CD4-positive, alpha-beta T cell treated with Interleukin-10 for 1 hour (primary cell): ENCODE measurements around the gene DLX4.
A peak's percentile ranks its signal among the peaks of the same experiment; 100 is the strongest.

Experiments
- DNase-seq: peaks from one replicate; pipeline ENCODE4 v3.0.0-alpha.2; 2020

Gene DLX4

DNA sequence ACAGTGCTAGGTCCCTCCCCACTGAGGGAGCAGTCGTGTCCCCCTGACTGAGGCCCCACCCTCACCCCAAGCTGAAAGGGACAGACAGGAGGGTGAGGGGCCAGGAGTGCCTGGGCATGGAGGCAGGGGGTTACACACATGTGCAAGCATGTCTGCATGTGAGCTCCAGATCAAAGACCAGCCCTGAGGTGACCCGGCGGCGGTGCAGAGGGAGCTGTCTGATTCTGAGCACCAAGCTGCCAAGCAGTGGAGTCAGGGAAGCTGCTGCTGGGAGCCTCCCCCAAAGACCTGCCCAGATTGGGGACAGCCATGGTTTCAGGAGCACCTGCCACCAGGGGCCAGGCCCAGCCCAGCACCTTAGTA is 20.5 kb downstream of the DLX4 start:
- no peak for DNase-seq

DNA sequence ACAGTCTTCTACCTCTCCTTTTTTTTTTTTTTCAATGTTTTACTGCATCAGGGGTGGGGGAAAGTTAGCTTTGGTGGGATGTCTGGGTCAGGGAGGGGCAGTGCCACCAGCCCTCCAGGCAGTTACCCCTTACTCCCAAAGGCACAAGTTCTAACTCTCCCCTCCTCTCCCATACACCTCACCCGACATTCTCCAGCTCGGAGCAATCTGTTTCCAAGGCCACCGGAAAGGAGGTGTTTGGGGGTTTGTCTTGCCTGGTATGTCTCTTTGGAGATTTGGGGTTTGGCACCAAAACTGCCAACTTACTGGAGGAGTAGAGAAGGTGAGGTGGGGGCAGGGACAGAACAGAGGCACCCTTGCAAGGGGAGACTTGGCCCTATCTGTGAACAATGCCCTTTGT is 21.3 kb downstream of the DLX4 start:
- no peak for DNase-seq

DNA sequence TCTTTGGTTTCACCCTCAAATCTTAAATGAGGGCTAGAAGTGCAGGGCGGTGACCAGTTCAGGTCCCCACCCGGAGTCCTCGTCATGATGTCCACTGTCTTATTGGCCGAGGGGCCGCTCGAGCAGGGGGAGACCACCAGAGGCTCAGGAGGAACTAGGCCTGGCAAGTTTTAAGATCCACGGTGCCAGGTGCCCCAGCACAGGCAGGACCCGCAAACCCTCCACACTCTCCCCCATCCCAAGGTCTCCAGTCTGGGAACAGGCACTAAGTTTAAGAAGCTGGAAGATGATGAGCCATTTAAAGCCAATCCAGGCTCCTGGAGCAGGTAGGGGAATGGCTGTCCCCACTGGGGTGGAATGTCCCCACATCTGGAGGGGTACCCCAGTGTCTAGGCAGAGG is 21.9 kb downstream of the DLX4 start:
- DNase-seq = no peak

DNA sequence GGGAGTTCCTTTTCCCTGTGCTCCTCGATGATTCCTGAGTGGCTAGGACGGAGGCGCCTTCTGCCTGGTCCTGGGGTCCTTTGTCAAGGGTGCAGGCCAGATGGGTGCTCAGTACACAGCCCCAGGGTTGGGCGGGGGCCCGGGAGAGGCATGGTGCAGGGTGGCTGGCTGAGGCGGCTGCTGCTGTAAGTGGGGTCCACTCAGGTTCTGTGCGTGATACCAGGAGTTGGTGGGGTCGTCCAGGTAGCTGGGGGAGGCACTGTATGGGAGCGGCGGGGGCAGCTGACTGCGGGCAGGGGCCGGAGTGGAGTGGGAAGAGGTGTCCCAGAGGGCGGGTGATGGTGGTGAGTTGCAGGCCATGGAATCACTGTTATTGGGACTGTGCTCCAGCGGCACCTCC is 22.4 kb downstream of the DLX4 start:
- no peak for DNase-seq

DNA sequence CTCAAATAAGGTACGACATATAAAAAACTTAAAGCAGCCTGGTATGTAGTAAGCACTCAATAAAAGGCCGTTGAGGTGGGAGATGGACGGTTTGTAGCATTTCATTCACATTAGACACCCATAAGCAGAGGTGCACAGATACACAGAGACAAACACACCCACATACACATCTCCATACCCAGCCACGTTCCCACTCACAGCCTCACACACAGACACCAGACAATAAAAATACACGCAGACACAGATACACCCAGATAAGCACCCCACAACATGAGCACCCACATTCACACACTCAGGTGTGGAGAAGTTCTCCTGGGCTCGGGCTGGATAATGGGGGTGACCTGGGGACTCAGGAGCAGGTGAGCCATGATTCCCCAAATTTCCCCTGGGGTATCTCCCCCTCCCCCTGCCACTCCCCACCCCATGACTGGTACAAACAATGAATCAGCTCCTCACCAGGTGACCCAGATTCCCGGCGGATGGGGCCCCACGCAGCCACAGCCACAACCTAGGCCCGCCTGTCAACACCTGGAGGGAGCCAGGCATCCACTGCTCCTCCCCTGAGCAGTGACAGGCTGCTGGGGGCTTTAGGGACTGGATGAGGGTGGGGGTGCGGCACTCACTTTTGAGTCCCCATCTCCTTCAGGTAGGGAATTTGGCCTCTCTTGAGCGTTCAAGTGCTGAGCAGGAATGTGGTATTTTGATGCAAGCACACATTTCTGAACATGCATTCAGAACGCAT is 23.4 kb downstream of the DLX4 start:
- no peak for DNase-seq

DNA sequence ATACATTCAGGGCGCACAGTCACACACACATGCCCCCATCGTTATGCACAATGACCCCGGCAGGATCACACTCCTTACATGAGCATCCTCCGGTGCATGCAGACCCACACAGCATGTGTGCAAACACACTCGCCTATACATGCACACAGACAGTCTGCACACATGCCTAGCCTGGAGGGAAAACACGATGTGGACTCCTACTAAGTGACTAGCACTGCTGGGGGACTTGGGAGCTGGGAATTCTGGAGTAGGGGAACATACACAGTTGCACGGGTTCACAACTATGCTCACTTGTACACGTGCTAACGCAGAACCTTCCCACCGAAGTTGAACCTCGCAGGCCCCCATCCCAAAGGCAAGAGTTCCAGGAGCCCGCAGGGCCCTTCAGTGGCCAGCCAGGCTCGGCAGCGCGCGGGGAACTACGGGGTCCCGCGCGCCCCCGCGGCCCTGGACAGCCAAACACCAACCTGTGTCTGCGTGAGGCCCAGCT is 24.0 kb downstream of the DLX4 start:
- no peak for DNase-seq

DNA sequence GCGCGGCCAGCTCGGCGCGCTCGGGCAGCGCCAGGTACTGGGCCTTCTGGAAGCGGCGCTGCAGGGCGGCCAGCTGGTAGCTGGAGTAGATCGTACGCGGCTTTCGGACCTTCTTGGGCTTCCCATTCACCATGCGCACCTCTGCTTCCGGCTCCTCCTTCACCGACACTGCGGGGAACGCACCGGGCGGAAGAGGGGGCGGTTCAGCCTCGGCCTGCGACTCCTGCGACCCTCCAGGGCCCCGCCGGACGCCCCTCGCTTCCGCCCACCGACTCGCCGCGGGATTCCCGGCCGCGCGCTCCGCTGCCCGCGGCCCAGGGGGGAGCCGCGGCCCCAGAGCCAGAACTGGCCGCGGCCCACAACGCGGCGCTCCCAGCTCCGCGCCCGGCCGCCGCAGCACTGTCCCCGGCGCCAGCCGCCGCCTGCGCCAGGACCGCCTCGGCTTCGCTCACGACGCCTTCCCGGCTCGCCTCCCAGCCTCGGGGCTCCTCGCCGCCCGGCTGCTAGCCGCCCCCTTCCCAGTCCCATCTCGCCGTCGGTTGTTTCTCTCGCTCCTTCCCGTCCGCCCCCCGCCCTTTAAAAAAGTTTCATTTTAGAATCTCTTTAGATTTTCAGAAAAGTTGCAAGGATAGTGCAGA is 24.6 kb downstream of the DLX4 start:
- DNase-seq = no peak

DNA sequence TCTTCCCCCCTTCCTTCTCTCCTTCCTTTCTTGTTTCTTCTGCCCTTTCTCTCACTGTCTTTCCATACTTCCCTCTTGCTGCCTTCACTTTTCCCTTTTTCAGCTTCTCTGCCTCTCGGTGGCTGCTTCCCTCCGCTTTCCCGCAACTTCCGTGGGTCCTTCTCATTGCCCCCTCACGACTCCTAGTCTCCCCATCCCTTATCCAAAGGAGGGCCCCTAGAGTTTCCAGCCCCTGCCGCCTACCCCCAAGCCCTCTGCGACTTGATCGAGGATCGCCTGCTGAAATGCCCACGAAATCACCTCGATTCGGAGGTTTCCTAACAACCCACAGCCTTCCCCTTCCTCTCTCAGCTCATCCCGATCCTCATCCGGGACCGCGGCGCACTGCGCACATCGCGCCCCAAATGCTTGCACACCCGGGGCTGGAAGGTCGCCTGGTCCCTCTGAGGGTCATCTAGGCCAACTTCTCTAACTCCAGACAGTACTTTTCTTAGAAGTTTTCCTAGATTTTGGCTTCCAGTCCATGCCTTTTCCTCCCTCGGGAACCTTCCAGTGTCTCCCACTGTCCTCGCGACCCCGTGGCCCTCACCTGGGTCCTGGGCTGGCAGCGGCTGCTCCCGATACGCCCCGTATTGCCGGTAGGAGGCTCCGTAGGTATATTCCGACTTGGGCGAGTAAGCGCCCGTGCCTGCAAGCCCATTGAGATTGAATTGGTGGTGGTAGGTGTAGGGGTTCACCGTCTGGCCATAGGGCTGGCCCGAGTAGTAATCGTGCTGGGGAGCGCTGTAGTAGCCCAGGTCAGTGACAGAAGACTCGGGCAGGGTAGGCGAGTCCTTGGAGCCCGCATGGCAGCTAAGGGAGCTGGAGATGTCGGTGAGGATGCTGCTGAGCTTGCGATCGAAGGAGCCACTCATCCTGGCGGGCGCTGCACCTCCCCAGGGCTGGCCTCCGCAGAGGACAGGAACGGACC is 25.4 kb downstream of the DLX4 start:
- DNase-seq = no peak

DNA sequence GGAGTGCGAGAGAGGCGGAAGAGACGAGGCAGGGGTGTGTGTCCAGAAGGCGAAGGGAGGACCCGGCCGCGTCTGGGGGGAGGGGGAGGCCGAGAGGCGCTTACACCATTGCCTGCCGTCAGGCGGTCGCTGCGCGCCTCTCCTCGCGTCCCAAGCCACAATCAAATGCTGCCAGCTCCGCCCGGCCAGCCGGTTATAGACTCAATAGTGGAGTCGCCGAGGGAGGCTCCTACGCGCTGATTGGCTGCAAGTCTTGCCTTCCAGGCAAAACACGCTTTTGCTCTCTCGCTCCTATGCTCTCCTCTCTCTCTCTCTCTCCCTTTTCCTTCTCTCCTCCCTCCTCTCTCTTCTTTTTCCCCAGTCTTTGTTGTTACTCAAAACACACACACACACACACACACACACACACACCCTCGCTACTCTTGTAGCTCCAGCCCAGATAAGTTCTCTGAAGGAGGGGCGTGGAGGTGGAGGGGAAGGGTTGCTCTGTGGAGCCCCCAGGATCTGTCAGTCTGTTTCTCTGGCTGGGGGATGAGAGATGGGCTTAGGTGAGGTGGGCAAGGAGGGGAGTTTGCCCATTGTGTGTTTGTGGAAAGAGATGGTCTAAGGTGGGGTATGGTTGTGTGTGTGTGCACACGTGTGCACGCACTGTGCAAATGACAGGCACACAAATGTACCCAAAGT is 26.2 kb downstream of the DLX4 start, which contains the start of gene DLX3:
Gene DLX3, minus strand, starts transcription at position 170 of the 684 bp plus-strand sequence. CDS start 226 bp downstream, outside the sequence.
- DNase-seq = no peak

DNA sequence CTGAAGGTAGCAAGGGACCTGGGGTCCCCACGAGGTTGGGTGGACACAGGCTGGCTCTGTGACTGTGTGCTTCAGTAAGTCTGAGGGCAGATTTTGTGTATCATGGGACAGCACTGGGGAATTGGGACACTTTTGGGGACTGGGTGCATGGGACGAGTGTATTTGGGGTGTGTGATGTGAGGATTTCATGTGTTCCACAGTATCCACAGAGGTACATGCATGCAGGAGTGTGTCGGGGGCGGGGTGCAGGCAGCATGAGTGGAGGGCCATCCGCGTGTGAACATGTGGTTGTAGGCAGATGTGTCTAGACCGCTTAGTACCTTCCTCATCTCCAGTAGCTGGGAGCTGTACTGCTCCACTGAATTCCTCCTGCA is 27.1 kb downstream of the DLX4 start:
- DNase-seq = no peak

DNA sequence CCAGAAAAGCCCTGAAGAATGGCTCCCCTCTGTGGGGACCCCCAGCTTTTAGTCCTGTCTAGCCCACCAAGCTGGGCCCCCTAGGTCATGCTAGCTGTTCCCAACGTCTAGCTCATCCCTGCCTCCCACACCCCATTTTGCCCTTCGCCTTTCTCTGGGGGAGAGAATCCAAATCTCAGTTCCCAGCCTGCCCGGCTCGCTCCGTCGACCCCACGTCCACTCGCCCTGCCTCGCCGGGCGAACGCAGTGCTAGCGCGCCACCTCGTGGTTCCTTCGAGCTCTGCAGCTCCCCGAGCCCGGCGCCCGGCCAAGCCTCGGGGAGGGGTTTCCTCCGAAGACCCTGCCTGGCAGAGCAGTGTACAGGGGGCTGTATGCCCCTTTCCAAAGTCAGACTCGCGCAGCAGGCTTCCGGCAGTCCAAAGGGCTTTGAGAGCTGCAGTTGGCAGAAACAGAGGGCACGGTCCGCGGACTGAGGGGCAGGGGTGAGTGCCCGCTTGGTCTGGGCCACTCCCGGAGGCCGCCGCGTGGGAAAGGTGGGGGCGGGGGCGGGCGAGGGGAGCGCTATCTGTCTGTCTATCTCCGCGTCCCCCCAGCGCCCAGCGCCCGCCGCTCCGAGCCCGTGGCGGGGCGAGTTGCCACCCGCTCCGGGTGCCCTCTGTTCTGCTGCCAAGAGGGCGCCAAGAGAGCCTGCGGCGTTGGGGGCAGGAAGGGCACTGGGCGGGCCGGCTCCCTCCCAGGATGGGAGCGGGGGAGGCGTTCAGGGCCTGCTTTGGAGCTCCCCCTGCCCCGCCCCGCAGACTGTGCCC is 27.7 kb downstream of the DLX4 start:
- DNase-seq = peak; percentile 71

DNA sequence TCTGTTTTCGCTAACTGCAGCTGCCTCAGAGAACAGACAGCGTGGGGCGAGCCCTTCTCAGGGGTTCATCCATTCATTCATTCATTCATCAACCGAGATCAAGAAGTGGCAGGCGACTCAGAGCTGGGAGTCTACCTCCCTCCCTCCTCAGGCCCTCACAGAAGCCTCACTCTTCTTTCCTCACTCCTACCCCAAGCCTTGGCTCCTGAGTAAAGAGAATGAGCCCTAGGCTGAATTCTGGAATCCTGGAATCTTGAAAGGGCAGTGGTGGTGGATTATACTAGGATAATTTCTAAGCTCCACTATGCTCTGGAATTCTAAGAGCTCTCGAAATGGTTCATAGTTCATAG is 28.3 kb downstream of the DLX4 start:
- DNase-seq = no peak

DNA sequence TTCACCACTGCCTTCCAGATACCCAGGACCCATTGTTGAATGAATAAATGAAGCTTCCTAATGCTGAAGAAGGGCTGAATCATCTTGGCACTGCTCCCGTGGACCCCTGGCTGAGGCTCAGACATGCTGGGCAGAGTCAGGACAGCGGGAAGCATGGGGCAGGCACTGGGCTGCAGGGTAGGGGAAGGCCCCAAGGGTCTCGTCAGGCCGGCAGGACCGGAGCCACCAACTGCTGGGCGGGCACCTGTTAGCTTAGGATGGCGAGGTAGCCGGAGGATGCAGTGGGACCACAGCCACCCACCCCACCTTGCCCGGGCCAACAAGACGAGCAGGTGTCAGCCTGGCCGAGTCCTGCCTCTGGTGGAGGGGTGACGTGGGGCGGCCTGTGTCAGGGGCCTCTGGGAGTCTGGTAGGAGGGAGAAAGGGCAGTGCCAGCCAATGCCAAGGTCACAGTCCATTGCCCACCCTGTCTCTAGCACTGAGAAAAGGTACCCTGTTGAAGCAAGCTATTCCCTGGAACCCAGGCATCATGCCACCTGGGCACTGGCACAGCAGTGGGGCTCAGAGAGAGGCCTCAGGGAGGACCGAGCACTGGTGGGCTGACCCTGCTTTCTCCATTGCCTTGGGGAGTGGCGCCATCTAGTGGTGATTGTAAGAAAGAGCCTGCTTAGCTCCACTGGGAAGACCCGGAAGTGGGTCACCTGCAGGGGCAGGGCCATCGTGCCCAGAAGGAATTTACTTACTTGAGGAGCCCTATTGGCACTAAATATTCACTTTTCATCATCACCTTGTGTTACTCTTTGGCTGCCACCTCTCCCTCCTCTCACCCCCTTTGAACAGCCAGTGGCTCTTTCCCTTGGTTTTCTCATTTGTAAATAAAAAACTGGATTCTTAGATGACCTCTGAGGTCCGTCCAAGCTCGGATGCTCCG is 29.0 kb downstream of the DLX4 start:
- peak; percentile 88 for DNase-seq

DNA sequence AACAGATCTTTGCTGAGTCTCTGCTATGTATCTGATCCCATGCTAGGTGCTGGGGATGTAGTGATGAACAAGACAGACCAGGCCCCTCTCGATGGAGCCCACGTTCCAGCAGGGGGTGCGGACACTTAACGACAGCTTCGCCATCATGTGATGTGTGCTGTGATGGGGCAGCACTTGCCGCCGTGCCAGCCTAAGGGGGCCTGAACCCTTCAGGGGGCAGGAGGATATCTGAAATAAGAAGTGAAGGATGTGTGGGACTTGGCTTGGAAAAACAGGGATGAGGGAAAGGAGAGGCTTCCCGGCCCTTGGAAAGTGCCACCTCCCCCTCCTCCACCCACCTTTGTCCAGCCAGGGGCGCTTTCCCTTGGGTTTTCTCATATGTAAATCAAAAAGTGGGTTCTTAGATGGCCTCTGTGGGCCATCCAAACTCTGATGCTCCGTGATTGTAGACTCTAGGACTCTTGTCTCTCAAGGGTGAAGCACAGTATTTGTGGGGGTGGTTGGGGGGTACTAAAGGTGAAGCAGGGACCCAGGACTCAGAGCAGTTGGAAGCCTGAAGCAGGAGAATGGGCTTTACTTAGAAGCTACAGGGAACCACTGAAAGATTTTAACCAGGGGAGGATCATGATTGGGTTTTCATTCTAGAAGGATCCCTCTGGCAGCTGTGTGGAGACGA is 30.0 kb downstream of the DLX4 start:
- DNase-seq = no peak

DNA sequence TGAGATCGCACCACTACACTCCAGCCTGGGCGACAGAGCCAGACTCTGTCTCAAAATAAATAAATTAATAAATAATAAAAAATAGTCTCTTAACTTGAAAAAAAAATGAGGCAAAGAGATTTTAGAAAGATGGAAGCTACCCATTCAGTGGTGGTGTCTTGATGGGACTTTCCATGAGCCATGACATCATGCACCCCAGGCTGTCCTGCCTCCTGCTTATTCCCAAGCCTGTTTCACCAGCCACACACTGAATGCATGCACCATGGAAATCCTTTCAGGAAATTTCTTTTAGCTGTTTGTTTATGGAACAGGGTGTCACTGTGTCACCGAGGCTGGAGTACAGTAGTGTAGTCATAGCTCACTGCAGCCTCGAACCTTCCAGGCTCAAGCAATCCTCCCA is 34.9 kb downstream of the DLX4 start:
- DNase-seq = no peak

DNA sequence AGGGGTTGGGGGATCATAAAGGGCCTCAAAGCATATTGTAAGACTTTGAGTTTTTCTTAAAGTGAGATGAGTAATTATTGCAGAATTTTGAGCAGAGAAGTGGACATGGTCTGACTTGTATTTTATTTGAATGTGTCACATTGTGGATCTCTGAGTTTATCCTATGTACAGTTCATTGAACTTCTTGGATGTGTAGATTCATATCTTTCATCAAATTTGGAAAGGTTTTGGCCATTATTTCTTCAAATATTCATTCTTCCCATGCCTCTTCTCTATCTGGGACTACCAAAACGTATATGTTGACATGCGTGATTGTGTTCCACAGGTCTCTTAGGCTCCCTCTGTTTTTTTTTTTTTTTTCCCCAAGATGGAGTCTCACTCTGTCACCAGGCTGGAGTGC is 40.3 kb downstream of the DLX4 start:
- no peak for DNase-seq

DNA sequence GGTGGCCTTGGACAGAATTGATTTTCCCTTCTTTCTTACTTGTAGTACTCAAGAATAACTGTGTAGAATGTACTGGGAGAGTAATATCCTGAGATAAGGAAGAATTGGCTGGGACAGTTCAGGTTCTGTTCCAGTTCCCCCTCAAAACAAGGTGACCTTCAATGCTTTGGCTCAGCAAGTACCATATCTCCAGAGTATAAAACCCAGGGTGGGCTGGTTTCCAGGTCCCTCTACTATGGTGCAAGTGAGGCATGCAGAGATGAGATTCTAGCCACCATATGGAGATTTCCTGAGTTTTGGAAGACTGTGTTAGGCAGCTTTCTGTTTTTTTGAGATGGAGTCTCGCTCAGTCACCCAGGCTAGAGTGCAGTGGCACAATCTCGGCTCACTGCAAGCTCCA is 44.1 kb downstream of the DLX4 start:
- no peak for DNase-seq

DNA sequence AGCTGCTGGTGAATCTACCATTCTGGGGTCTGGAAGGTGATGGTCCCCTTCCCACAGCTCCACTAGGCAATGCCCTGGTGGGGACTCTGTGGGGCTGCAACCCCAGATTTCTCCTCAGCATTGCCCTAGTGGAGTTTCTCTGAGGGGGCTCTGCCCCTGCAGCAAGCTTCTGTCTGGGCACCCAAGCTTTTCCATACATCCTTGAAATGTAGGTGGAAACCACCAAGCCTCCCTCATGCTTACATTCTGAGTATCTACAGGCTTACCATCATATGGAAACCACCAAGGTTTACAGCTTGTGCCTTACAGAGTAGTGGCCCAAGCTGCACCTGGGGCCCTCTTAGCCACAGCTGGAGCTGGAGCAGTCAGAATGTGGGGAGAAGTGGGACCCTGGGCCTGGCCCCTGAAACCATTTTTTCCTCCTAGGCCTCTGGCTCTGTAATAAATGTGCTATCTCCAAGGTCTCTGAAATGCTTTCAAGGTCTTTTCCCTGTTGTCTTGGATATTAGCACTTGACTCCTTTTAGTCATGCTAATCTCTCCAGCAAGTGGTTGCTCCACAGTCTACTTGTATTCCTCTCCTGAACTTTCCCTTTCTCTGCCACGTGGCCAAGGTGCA is 45.6 kb downstream of the DLX4 start:
- DNase-seq = no peak

DNA sequence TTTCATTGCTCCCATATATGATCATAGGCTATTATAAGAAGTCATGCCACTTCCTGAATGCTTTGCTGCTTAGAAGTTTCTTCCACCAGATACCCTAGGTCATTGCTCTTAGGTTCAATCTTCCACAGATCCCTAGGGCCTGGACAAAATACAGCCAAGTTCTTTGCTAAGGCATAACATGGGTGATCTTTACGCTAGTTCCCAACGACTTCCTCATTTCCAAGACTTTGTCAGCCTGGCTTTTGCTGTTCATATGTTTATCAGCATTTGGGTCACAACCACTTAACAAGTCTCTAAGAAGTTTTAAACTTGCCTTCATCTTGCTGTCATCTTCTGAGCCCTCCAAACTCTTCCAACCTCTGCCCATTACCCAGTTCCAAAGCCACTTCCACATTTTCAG is 46.2 kb downstream of the DLX4 start:
- DNase-seq = no peak

DNA sequence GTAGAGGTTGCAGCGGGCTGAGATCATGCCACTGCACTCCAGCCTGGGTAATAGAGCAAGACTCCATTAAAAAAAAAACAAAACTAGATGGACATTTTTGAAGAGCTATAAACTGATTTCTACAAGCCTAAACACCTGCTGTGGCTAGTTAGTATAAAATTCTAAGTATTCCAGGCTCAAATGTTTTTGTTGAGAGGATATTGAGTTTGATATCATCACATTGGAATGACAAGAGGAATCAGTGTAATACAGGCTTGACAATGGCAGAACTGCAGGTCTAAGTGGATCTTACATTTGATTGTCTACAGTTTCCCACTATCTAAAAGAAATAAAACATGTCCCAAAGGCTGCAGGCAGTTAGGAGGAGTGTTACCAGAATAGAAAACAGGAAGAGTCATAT is 49.9 kb downstream of the DLX4 start:
- DNase-seq = no peak
